Left renal cortex interstitium (tissue), 4 donors: ENCODE results near the gene SLC15A1. TPM values are rescaled to one million over a fixed set of nuclear protein-coding genes. Genes with fewer than 3 reads are reported as not detected.

ENCODE experiments used
- DNase-seq, 4 donors: peaks; one replicate each; pipeline ENCODE4 v3.0.0-alpha.2; 2013; ENCODE audit warnings: low read depth in 4 of 4, low spot score in 2 of 4, missing footprints in 1 of 4
- polyA plus RNA-seq, 4 donors: library from polyadenylated mRNA; unstranded; fragments of 120-200 nt; gene quantifications; one replicate each; pipeline ENCODE4 v1.2.1, GENCODE V29; 2013; ENCODE audit not compliant: insufficient read length in 4 of 4

SLC15A1 gene
- polyA plus RNA-seq, 4 donors, result 7.9 to 13.2 (median 11.6) TPM

DNA sequence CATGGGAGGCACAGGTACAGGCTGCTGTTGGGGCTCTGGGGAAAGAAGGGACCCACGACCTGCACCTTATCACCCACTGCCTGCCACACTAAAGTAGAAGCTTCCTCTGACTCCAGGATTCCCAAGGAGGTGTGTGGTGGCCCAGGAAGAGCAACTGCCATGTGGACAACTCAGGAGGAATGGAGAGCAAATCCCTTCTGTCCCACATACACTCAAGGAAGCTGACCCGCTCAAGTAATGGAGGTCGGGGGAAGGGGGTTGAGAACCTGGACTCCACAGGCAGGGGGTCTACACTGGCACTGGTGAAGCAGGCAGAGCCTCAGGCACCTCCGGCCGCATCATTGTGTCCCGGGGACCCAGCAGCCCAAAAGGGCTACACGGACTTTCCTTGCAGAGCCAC is 29.4 kb upstream of the SLC15A1 start:
- no peak for DNase-seq

DNA sequence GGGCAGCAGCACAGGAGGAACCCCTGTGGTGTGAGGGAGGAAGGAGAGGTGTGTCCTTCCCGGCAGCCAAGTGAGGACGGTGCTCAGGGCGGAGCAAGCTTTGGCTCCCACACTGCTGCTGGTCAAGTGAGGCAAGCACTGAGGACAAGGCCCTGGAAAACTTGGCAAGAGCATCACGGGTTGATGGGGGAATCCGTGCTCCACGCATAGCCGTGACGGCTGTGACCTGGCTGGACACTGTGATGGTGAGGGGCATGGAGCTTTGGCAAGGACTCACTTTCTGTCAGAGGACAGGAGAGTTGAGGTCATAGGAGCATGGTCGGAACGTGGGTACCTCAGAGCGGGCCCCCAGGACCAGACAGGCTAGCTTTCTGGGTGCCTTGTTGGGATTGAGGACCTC is 29.0 kb upstream of the SLC15A1 start:
- DNase-seq, result no peak

DNA sequence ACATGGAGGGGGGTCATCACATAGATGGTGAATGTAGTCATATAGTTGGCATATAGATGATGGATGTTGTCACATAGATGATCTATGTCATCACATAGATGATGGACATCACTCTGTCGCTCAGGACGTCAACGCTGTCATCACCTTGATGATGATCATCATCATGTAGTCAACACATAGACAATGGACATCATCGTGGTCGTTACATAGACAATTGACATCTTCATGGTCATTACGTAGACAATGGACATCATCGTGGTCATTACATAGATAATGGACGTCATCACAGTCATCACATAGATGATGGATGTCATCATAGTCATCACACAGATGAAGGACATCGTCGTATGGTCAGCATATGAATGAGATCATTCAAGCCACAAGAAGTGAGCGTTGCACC is 28.6 kb upstream of the SLC15A1 start:
- DNase-seq, result no peak

DNA sequence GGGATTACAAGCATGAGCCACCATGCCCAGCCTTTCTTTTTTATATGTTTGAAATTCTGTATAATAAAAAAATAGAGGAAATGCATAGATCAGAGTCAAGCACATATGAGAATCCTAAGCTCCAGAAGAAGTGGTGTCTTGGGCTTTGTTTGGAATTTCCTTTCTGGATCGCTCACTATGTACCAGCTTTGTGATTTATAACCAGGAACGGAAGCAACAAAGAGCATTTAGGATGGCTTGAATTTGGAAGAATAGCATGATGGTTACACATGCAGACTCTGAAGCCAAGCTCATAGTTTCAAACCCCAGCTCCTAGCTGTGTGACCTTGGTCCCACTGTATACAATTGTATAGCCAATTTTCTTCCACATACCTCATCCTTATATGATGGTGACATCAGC is 28.0 kb upstream of the SLC15A1 start:
- DNase-seq, result no peak

DNA sequence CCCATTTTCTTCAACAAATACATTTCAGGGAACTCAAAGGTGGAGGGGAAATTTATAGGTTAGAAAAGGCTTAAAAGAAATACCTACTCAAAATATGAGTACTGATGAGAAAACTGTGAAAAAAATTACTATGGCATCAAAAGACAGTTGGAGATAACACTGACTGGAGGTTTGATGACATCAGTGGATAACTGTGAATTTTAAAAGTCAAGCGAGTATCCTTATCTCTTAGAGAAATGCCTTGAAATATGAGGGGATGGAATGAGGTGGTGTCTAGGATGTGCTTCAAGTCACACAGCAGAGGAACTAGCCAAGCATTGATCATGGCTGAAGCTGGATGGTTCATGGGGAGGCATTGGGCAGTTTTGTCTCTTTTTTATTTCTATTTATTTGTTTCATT is 27.2 kb upstream of the SLC15A1 start:
- DNase-seq, result no peak

DNA sequence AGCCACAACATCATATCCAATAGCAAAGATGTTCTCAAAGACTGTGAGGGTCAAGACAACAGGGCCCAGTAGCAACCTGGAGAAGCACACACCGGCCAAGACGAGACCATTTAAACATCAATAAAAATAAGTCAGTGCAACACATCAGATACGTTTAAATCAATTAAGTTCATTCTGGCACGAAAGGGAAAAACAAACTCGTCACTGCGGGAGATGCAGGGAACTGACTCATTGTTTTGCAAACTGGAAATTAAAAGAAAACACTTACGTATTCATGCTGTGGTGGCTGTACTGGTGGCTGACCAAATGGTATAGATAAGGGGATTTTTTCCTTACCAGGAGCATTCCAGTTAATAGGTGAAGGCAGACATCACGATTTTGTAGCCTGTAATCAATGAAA is 26.3 kb upstream of the SLC15A1 start:
- DNase-seq, result no peak

DNA sequence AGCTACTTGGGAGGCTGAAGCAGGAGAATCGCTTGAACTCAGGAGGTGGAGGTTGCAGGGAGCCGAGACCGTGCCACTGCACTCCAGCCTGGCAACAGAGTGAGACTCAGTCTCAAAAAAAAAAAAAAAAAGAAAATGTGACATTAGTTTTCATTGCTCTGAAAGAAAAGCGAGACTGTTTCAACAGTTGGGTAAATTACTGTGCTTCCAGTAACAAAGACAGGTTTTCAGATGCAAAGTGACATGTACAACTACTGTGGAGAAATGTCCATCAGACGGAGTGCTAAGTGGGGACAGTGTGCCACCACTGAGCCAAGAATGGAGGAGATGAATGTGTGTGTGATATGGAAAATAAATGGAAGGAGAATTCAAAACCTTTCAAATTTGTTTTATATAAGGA is 24.2 kb upstream of the SLC15A1 start:
- DNase-seq, result no peak

DNA sequence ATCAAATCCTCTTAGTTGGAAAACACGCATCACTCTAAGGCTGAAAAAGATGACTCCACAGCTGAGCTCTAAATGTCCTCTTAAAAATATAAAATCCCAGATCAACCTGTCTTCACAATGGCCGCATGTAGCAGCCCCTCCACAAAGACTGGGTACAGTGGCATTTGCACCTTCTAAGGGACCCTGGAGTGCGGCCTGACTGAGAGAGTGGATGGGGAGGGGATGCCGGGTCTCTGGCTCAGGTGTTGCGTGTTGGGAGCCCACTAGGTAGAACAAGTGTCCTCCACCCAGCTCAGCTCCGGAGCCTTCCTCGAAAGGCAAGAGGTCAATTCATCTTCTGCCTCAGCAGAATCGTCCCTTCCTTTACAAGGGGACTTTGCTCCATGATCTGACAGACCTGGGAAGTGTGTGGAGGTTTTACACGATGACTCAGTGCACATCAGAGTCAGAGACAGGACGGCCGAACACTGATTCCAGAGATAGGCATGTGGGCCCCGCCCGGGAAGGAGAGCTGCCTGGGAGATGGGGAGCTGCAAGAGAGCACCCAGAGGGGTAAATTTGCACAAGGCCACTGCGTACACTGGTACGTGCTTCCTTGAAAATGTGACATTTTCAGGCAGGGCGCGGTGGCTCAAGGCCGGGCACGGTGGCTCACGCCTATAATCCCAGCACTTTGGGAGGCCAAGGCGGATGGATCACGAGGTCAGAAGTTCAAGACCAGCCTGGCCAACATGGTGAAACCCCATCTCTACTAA is 23.5 kb upstream of the SLC15A1 start:
- no peak for DNase-seq

DNA sequence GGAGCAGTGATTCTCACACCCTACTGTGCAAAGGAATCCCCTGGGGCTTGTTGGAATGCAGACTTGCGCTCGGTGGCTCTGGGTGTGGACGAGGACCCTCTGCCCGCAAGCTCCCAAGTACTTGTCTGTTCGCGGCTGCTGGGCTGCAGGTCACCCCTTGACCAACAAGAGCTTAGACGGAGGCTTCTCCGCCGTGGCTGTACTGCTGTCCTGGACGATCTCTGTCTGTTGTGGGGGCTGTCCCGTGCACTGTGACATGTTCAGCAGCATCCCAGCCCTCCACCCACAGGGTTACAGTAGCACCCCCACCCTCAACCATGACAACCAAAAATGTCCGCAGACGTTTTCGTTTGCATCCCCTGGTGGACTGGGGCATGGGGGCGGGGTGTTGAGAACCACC is 22.9 kb upstream of the SLC15A1 start:
- DNase-seq, result no peak

DNA sequence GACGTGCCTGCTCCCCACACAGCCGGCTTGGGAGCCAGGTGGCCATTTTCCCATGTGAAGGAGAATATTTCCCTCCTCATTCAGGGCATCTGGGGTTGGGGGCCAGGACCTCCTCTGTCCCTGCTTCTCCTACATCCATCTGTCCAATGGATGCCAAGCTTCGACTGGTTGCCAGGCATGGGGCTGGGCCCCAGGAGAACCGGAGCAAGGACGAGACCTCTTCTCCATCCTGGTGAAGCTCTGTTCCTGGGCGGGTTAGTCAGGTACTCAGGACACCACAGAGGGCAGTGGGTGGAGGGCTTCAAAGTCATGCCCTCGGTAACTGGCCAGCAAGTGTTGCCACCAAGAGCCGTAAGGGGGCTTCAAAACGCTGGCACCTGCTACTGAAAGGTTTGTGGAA is 22.3 kb upstream of the SLC15A1 start:
- DNase-seq, result no peak

DNA sequence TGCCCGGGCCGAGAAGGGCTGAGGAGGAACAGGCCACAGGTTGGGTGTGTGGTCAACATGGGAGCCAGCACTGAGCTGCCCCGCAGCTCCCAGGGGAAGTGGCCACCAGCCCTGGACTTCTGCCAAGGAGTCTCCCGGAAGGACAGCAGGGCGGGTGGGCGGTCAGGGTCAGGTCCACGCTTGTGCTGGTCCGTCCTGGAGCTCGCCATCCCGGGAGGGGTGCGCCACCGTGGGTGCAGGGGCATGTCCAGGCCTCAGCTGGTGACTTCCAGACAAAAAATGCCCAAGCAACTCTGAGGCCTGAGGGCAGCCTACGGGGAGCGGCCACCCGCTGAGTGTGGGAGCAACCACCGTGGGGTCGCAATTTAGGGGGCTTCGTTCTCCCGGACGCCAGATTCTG is 21.4 kb upstream of the SLC15A1 start:
- DNase-seq, result no peak

DNA sequence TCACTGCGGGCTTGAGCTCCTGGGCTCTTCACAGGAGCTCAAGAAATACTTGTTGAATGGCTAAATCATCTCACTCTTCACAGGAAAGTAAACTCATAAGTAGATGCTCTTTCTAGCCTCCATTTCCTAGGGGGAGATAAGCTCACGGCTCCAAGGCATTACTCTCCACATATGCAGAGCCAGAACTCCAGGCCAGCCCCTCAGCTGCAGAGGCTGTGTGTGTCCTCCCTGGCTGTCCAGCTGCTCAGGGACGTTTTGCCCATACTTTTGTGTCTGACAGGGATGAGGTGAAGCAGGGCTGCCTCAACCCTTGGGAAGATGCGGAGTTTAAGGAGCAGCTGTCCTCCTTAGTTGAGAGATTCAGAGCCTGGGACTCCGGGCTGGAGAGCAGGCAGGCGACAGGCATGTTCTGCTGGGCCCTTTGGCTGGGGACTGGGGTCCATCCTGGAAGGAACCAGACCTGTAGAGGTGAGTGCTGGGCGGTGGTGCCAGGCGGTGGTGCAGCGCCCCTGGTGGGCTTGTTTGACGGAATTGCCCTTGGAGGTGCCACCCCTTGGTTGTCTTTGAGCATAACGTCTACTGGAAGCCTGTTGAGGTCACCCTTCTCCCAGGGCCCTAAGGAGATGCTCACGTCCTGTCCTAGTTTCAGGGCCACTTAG is 20.5 kb upstream of the SLC15A1 start:
- DNase-seq, result no peak

DNA sequence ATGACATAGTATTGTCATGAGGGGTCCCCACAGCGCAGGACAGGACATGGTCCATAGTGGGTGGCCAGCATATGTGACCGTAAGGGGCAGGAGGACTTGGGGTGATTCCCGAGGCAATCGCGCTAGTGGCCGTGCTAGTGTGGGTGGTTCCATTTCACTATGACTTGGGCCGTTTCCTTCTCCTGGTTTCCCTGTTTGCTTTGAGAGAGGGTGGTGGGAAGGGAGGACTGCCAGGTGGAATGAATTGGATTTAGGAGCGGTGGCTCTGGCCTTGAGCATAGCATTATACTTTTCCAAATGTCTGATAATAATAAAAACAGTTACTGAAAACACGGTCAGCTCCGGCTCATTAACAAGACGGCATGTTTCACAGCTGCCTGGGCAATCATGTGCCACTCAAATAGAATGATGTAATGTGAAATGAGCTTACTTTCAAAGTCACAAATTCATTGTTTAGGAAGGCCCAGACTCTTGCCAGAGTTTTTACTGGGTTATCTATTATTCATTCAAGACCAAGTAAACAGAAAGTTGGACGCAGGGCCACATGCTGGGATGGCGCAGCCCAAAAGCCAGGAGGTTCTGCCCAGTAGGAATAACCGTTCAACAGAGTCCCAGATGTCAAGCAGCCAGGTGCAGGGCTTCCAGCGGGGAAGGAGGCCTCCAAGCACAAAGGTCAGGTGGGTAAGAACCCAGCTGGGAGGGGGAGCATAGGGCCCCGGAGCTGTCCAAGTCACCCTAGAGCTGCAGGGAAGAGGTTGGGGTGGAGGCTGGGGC is 19.6 kb upstream of the SLC15A1 start:
- no peak for DNase-seq

DNA sequence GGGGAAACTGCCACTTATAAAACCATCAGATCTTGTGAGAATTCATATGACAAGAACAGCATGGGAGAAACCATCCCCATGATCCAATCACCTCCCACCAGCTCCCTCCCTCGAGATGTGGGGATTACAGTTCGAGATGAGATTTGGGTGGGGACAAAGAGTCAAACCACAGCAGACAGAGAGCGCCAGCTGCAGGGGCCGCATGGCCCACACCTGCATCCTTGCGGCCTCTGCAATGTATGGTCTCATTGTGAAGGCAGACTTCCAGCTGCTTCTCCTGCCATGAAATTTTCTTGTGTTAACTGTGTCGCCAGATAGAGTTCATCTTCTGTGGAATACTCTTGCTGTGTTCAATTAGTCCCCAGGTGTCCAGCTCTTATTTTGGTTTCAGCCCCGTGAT is 17.3 kb upstream of the SLC15A1 start:
- DNase-seq, result no peak

DNA sequence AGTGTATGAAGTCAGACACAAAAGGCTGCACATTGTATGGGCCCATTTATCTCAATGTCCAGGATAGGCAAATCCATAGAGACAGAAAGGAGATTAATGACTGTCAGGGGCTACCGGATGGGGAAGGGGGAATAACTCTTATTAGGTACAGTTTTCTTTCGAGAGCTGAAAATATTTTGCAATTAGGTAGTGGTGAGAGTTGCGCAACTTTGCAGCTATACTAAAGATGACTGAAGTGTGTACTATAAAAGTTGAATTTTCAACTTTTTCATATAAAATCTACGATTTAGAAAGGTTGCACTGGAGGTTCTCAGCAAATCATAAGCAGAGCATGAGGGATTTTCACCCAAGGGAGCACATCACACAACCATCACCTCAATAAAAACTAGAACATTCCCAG is 16.1 kb upstream of the SLC15A1 start:
- DNase-seq, result no peak

DNA sequence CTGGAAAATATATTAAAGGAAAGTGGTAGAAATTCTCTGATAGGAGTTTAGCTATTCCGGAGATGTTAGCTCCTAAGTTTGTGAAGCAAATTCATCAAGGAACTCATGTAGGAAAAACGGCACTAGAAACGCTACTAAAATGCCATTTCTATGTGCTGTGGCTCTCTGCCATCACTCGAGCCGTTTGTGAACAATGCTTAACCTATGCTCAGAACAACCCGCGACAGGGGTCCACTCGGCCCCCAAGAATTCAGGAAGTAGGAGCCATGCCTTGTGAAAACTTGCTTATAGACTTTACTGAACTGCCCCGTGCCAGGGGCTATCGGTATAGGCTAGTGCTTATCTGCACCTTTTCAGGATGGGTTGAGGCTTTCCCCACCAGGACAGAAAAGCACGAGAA is 14.2 kb upstream of the SLC15A1 start:
- no peak for DNase-seq

DNA sequence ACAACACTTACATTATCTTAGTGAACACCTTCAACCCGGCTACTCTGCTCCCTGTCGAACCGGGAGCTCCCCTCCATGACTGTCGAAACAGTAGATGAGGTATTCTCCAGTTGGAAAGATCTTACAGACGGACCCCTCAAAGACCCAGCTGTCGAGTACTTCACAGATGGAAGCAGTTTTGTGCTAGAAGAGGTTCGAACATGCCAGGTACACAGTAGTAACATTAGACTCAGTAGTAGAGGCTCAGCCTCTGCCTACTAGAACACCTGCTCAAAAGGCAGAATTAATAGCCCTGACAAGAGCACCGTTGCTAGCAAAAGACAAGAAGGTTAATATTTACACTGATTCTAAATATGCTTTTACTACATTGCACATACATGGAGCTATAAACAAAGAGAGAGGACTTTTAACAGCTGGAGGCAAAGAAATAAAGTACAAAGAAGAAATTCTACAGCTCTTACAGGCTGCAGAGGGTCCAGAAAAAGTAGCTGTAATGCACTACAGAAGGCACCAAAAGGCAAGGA is 13.6 kb upstream of the SLC15A1 start:
- no peak for DNase-seq

DNA sequence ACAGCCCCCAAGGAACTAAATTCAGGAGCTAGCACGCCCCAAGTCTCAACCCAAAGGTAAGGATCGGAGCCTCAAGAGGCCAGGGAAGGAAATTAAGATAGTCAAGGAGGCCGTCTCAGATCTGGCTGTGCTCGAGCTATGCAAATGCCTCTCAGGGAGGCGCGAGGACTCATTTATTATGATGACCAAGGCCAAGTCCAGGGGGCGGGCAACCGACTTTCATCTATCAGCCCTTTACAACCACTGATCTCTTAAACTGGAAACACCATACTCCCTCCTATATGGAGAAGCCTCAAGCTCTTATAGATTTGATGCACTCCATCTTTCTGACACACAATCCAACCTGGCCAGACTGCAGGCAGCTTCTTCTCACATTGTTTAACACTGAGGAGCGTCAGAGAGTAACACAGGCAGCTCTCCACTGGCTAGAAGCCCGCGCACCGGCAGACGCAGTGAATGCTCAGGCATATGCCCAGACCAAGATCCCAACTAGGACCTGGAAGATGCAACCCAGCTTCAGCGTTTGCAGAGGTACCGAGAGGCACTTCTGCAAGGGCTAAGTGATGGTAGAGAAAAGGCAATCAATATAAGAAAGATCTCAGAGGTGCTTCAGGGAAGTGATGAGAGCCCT is 9.6 kb upstream of the SLC15A1 start:
- DNase-seq, result no peak

DNA sequence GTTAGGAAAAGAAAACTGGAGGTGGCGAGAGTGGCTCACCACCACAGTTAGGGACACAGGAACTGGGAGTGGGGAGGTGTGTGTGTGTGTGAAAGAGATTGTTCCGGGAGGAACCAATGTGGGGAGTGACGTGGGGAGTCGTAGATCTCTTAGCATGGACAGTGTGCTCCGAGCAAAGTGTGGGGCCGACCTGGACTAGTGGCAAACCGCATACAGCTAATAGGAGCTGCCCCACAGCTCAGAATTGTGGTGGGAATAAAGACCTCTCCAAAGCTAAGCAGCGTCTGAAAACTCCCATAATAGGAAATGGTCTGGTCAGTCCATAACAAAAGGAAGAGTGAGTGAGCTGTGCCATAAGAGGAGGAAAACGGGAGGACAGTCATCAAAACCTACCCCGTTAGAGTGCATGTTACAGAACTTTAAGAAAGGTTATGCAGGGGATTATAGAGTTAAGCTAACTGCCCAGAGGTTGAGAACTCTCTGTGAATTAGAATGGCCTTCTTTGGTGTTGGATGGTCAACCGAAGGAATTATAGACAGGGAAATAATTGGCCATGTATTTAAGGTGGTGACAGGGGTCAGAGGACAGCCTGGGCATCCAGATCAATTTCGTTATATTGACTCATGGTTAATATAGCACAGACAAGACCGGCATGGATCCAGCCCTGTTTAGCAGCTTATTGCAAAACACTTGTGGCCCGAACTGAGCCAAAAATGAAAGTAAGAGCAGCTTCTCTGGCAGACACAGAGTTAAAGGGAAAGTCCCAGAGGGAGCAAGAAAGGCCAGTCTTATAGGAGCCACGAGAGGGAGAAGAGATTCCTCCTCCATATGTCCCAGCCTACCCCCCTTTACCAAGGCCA is 8.9 kb upstream of the SLC15A1 start:
- DNase-seq, result no peak

DNA sequence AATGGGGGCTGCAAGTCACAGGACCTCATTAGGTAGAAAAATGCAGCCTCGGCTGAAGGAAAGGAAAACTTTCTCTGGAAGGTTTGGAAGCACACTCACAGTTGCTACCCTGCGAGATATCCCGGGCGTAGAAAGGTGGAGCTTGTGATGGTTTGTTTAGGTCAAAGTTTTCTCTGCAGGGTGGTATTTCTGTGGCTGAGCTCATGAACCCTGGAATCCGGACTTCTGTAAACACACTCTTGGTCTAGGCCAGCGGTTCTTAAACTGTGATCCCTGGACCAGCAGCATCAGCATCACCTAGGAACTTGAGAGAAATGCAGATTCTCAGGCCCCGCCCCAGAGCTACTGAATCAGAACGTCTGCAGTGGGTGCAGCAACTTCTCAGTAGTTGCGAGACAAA is 3.3 kb upstream of the SLC15A1 start:
- DNase-seq, result no peak
